ENCODE results near the gene ACTN4. TPM values are rescaled to one million over a fixed set of nuclear protein-coding genes. Genes with fewer than 3 reads are reported as not detected.

ACTN4 gene
- total and polyA plus RNA-seq, 2 of the 4 experiments (the other 2 are of a cell fraction): 541 to 659 TPM

- no peaks in the 10 kb centered on the region for H3K27me3 ChIP-seq (ENCODE audit: control insufficient read depth, insufficient read depth, low read length)
- dilution Hi-C loops (cut with HindIII; ENCODE audit: low sequenced_read_pairs, unreplicated experiment) (no loop called here), in situ Hi-C loops (cut with MboI; ENCODE audit: low sequenced_read_pairs) (no loop called here), intact Hi-C loops (cut with micrococcal nuclease) (loop anchor here (1.0 kb wide), 1 partner anchor 10 kb away; no protein-coding TSS in a partner anchor)
- H3K27ac ChIP-seq (ENCODE audit: insufficient read depth, low read length): peak overlapping the region; percentile 63; the same call in 1 of the 2 replicates
- H3K79me1 ChIP-seq (ENCODE audit: low read depth in 1 of 2, low read length in 2 of 2): peaks cover 8 to 97% of the 10 kb centered on the region in 2 experiments
- H3K9me1 ChIP-seq (ENCODE audit: insufficient read depth, low read length): peaks cover 26% of the 10 kb centered on the region
- H3K4me2 ChIP-seq (ENCODE audit: low read depth, low read length): no peak overlapping the region
- no peak overlapping the region for H2BK15ac ChIP-seq (ENCODE audit: low read depth, low read length)
- peak overlapping the region; percentile 14 for H2BK5ac ChIP-seq (ENCODE audit: low read depth, low read length, poor library complexity, severe bottlenecking)
- H2BK120ac ChIP-seq (ENCODE audit: low read depth, low read length): 0 out of 2 replicates have a peak overlapping the region, but pooled peaks have one; percentile 16
- no peak overlapping the region; the same call in 1 of the 2 replicates for H4K5ac ChIP-seq (ENCODE audit: low read depth, low read length)
- no peak overlapping the region; the same call in 1 of the 2 replicates for H3K56ac ChIP-seq (ENCODE audit: extremely low read depth, insufficient read depth, low read length)
- H3K4ac ChIP-seq (ENCODE audit: low read depth, low read length): peak overlapping the region; percentile 41
- CTCF ChIA-PET: interaction anchor here (0.5 kb wide), 1 partner anchor 68 kb away, joined by 3 read pairs; no protein-coding TSS in a partner anchor
- H3K23ac ChIP-seq (ENCODE audit: low read depth, low read length): 0 out of 2 replicates have a peak overlapping the region, but pooled peaks have one; percentile 23
- no CpG with 5 or more reads among the region's 11 CpGs for WGBS, 2 experiments (ENCODE audit: extremely low coverage in 2 of 2, insufficient read length in 1 of 2)
- H2AFZ ChIP-seq (replicated peaks; ENCODE audit: low read length, poor library complexity): no peak overlapping the region
- H3K9me3 ChIP-seq (ENCODE audit: control insufficient read depth, insufficient read depth, low read length): no peaks in the 10 kb centered on the region
- DNase-seq: peak; percentile 21
- H3K4me1 ChIP-seq (ENCODE audit: control insufficient read depth, insufficient read depth, low read length): peaks cover 13% of the 10 kb centered on the region
- peaks cover 67% of the 10 kb centered on the region for H3K36me3 ChIP-seq (ENCODE audit: control insufficient read depth, insufficient read depth, low read length)
- no peak overlapping the region for H2BK20ac ChIP-seq (ENCODE audit: low read depth, low read length)
- ATAC-seq (ENCODE audit: low read depth): peak; percentile 73
- H2AK9ac ChIP-seq (replicated peaks; ENCODE audit: low read depth, low read length, poor library complexity): no peak overlapping the region
- no peak overlapping the region for H3K4me3 ChIP-seq (ENCODE audit: insufficient read depth, low read depth, low read length)
- H4K20me1 ChIP-seq (ENCODE audit: insufficient read depth, low read length): peaks cover 97% of the 10 kb centered on the region
- POLR2A ChIA-PET (ENCODE audit: unreplicated experiment): interaction anchor here (0.9 kb wide), 1 partner anchor 9 kb away, joined by 5 read pairs; no protein-coding TSS in a partner anchor
- H3K18ac ChIP-seq (ENCODE audit: low read depth, low read length): no peak overlapping the region; the same call in 1 of the 2 replicates
- H3K14ac ChIP-seq (replicated peaks; ENCODE audit: low read depth, low read length): peak overlapping the region; percentile 34; the same call in 1 of the 2 replicates
- peak overlapping the region; percentile 26; the same call in 1 of the 2 replicates for H4K91ac ChIP-seq (ENCODE audit: insufficient read depth, low read depth, low read length)
- BruUV-seq (replicated peaks): no TSS peak
- peak overlapping the region in 1 of 2 experiments; percentile 38; a peak in 1 of 4 replicates for H4K8ac ChIP-seq (ENCODE audit: low read depth in 2 of 2, low read length in 2 of 2)
- no peak overlapping the region; the same call in 1 of the 2 replicates for H3K9ac ChIP-seq (ENCODE audit: low read depth, low read length)
- H2AK5ac ChIP-seq (ENCODE audit: low read depth, low read length): peak overlapping the region; percentile 39
- TF ChIP-seq BHLHE40 (IDR thresholded peaks at IDR 0.05; ENCODE audit: low read depth, low read length) (no peak), POLR2A (IDR thresholded peaks at IDR 0.05; ENCODE audit: low read depth, low read length) (no peak), MXI1 (IDR thresholded peaks at IDR 0.05; ENCODE audit: borderline replicate concordance, low read depth, low read length) (no peak), SMC3 (IDR thresholded peaks at IDR 0.05; ENCODE audit: low read depth, low read length) (no peak), ELK1 (IDR thresholded peaks at IDR 0.05; ENCODE audit: borderline replicate concordance, low read depth, low read length) (no peak), MAFK (IDR thresholded peaks at IDR 0.05; ENCODE audit: low read depth, low read length) (no peak), CTCF (conservative IDR thresholded peaks at IDR 0.05; ENCODE audit: low read depth, low read length) (no peak), NFE2L2 (IDR thresholded peaks at IDR 0.05; ENCODE audit: low read depth, low read length) (no peak), RFX5 (IDR thresholded peaks at IDR 0.05; ENCODE audit: low read depth, low read length) (no peak), RCOR1 (IDR thresholded peaks at IDR 0.05; ENCODE audit: insufficient replicate concordance, low read length) (no peak), RAD21 (IDR thresholded peaks at IDR 0.05; ENCODE audit: low read length) (no peak), USF2 (IDR thresholded peaks at IDR 0.05; ENCODE audit: low read depth, low read length) (no peak), MAZ (IDR thresholded peaks at IDR 0.05; ENCODE audit: borderline replicate concordance, low read depth, low read length) (no peak), FOS (IDR thresholded peaks at IDR 0.05; ENCODE audit: low read depth, low read length) (no peak)
Measured at GRCh38 chr19:38701455-38702063, 54.1 kb downstream of the ACTN4 start.

Data from IMR-90 (cell line).